HepG2 (cell line): ENCODE measurements around the gene DOCK9. TPM values are rescaled to one million over a fixed set of nuclear protein-coding genes. Genes with fewer than 3 reads are reported as not detected.

ENCODE experiments used
- ATAC-seq: fragments of 200-7000 bp; cut with Tn5 transposase; 3 replicates; pipeline ENCODE4 v1.9.1; 2020; ENCODE audit warnings: mild to moderate bottlenecking, moderate library complexity
- BruUV-seq: library from RNA; stranded (reverse); fragments of 400-500 nt; replicated peaks from 2 replicates; lab custom pipeline; 2021; lab: Mats Ljungman, UMichigan
- CTCF ChIA-PET: fragments of 300-600 bp; formaldehyde crosslinking; extraction: SDS; loops from one replicate; lab custom pipeline; 2021; ENCODE audit warnings: low total read pairs, inconsistent platforms, low intra/inter-chr PET ratio; lab: Yijun Ruan, JAX
- POLR2A ChIA-PET: fragments of 350-600 bp; sonication (Branson Sonifier 250); formaldehyde crosslinking; loops from one replicate; lab custom pipeline; 2020; ENCODE audit warnings: antibody characterized with exemption, inconsistent platforms; lab: Yijun Ruan, JAX
- DNase-seq: peaks from one replicate; pipeline ENCODE4 v3.0.0-alpha.2; 2015; ENCODE audit warnings: low spot score
- FAIRE-seq: peaks from 3 replicates; lab custom pipeline; 2011; peaks lifted over from hg19 to GRCh38; lab: Jason Lieb, UNC
- H2AFZ ChIP-seq: one replicate; pipeline ENCODE4 v1.6.1; 2011; ENCODE audit warnings: low read length, inconsistent platforms
- H3K27ac ChIP-seq: fragments of 300-600 bp; 3 replicates; pipeline ENCODE4 v1.8.0; 2011; ENCODE audit warnings: mixed run types, mild to moderate bottlenecking, mixed read lengths, low read length, inconsistent platforms; ENCODE audit not compliant: insufficient read depth; ENCODE audit errors: extremely low read length
- H3K27me3 ChIP-seq, 2 experiments: fragments of 200-600 bp in 1 of 2; 2 replicates in 1 of 2; 3 replicates in 1 of 2; pipeline versions ENCODE4 v1.6.0 to v1.8.0; 2011; ENCODE audit warnings: low read length in 2 of 2, mild to moderate bottlenecking in 2 of 2, moderate library complexity in 2 of 2, inconsistent platforms in 1 of 2; ENCODE audit not compliant: insufficient read depth in 2 of 2, control insufficient read depth in 1 of 2
- H3K36me3 ChIP-seq, 2 experiments: fragments of 200-600 bp in 1 of 2; replicated peaks in 1 of 2; 2 replicates in 1 of 2; 3 replicates in 1 of 2; pipeline versions ENCODE4 v1.5.1 to v1.8.0; 2011; ENCODE audit warnings: low read length in 2 of 2, inconsistent platforms in 1 of 2; ENCODE audit not compliant: insufficient read depth in 2 of 2, control insufficient read depth in 1 of 2
- H3K4me1 ChIP-seq: 2 replicates; pipeline ENCODE4 v1.5.1; 2012; ENCODE audit warnings: low read length, inconsistent platforms; ENCODE audit not compliant: insufficient read depth
- H3K4me2 ChIP-seq: 2 replicates; pipeline ENCODE4 v1.6.0; 2011; ENCODE audit warnings: low read depth, low read length, inconsistent platforms
- H3K4me3 ChIP-seq, 3 experiments: fragments of 200-600 bp in 1 of 3; sonication (generic), shearing (Covaris generic) in 1 of 3; replicated peaks in 1 of 3; 2 replicates each; pipeline ENCODE4 v1.5.1; 2011 to 2016; ENCODE audit warnings: low read length in 3 of 3, inconsistent platforms in 2 of 3, low read depth in 2 of 3, mild to moderate bottlenecking in 2 of 3, control low read depth in 1 of 3, mixed read lengths in 1 of 3; ENCODE audit not compliant: insufficient read depth in 1 of 3
- H3K79me2 ChIP-seq: one replicate; pipeline ENCODE4 v1.6.1; 2011; ENCODE audit warnings: low read length, inconsistent platforms; ENCODE audit not compliant: insufficient read depth
- H3K9ac ChIP-seq: 2 replicates; pipeline ENCODE4 v1.6.0; 2011; ENCODE audit warnings: mild to moderate bottlenecking, low read depth, low read length, inconsistent platforms; ENCODE audit not compliant: insufficient read depth
- H3K9me3 ChIP-seq: 2 replicates; pipeline ENCODE4 v1.5.1; 2012; ENCODE audit warnings: mild to moderate bottlenecking, low read length
- H4K20me1 ChIP-seq: 2 replicates; pipeline ENCODE4 v1.6.0; 2011; ENCODE audit warnings: inconsistent platforms, mild to moderate bottlenecking, low read length, moderate library complexity; ENCODE audit not compliant: insufficient read depth
- BRD4 ChIP-seq: sonication (generic); formaldehyde crosslinking; IDR thresholded peaks from 2 replicates; pipeline ENCODE4 v1.4.0; 2020; ENCODE audit warnings: missing genetic modification reagents
- FLYWCH1 ChIP-seq: sonication (generic); formaldehyde crosslinking; IDR thresholded peaks from 2 replicates; pipeline ENCODE4 v1.8.1; 2023; ENCODE audit warnings: mild to moderate bottlenecking, missing genetic modification reagents
- HNF1B ChIP-seq: sonication (generic); formaldehyde crosslinking; IDR thresholded peaks from 2 replicates; pipeline ENCODE4 v1.5.1; 2020; ENCODE audit warnings: mild to moderate bottlenecking, moderate library complexity, missing genetic modification reagents
- JUNB ChIP-seq: sonication (generic); formaldehyde crosslinking; IDR thresholded peaks from 2 replicates; pipeline ENCODE4 v1.8.0; 2022; ENCODE audit warnings: missing genetic modification reagents, mild to moderate bottlenecking, borderline replicate concordance
- MEF2D ChIP-seq: sonication (generic); formaldehyde crosslinking; IDR thresholded peaks from 2 replicates; pipeline ENCODE4 v1.5.1; 2020; ENCODE audit warnings: mild to moderate bottlenecking, missing genetic modification reagents
- MYNN ChIP-seq: sonication (generic); formaldehyde crosslinking; IDR thresholded peaks from 2 replicates; pipeline ENCODE4 v1.4.0; 2020; ENCODE audit warnings: mild to moderate bottlenecking, low read depth, missing genetic modification reagents
- PREB ChIP-seq: sonication (generic); formaldehyde crosslinking; IDR thresholded peaks from 2 replicates; pipeline ENCODE4 v1.4.0; 2020; ENCODE audit warnings: missing genetic modification reagents
- PRMT3 ChIP-seq: sonication (generic); formaldehyde crosslinking; IDR thresholded peaks from 2 replicates; pipeline ENCODE4 v1.8.1; 2022; ENCODE audit warnings: low read depth, mild to moderate bottlenecking, moderate library complexity, missing genetic modification reagents, borderline replicate concordance
- SATB2 ChIP-seq: sonication (generic); formaldehyde crosslinking; IDR thresholded peaks from 2 replicates; pipeline ENCODE4 v1.5.0; 2020; ENCODE audit warnings: missing genetic modification reagents
- TARDBP ChIP-seq: sonication (generic); formaldehyde crosslinking; IDR thresholded peaks from 2 replicates; pipeline ENCODE4 v1.8.0; 2022; ENCODE audit warnings: mild to moderate bottlenecking, missing genetic modification reagents
- TBL1XR1 ChIP-seq: fragments of 150-350 bp; IDR thresholded peaks from 2 replicates; pipeline ENCODE4 v1.6.1; 2014; ENCODE audit warnings: borderline replicate concordance, low read length; ENCODE audit not compliant: partially characterized antibody
- TEF ChIP-seq: sonication (generic); formaldehyde crosslinking; IDR thresholded peaks from 2 replicates; pipeline ENCODE4 v1.5.0; 2020; ENCODE audit warnings: missing genetic modification reagents
- ZBTB3 ChIP-seq: sonication (generic); formaldehyde crosslinking; IDR thresholded peaks from 2 replicates; pipeline ENCODE4 v1.4.0; 2020; ENCODE audit warnings: low read depth, mild to moderate bottlenecking, moderate library complexity, missing genetic modification reagents, borderline replicate concordance
- ZNF441 ChIP-seq: sonication (generic); formaldehyde crosslinking; IDR thresholded peaks from 2 replicates; pipeline ENCODE4 v1.7.0; 2021; ENCODE audit warnings: missing genetic modification reagents, borderline replicate concordance
- ZNF703 ChIP-seq: sonication (generic); formaldehyde crosslinking; IDR thresholded peaks from 2 replicates; pipeline ENCODE4 v1.5.1; 2020; ENCODE audit warnings: missing genetic modification reagents, mild to moderate bottlenecking, moderate library complexity, borderline replicate concordance
- ZNF772 ChIP-seq: sonication (generic); formaldehyde crosslinking; IDR thresholded peaks from 2 replicates; pipeline ENCODE4 v1.5.0; 2020; ENCODE audit warnings: mild to moderate bottlenecking, missing genetic modification reagents
- WGBS: methylation state at CpG from one replicate; pipeline ENCODE4 v1.1.6; 2017; ENCODE audit warnings: low lambda C conversion rate; 5-methylcytosine and 5-hydroxymethylcytosine counted together
- in situ Hi-C: cut with HindIII; loops from 2 replicates; pipeline ENCODE4 v1.10.0; 2017; ENCODE audit warnings: low pct_unique_long_range_greater_than_20kb; ENCODE audit not compliant: extremely low pct_ligation_motif_present
- intact Hi-C: fragments of 100-400 bp; cut with micrococcal nuclease; formaldehyde crosslinking; loops from one replicate; pipeline ENCODE4 v1.10.0; 2022; ENCODE audit not compliant: unreplicated experiment
- polyA plus RNA-seq, 8 experiments: library from polyadenylated mRNA; depleted of rRNA in 3 of 8; stranded (reverse) in 7 of 8; unstranded in 1 of 8; fragments of >200 nt; fragmentation: Illumina TruSeq in 4 of 8; extraction: Trizol in 4 of 8; gene quantifications; 2 replicates each; pipeline versions ENCODE4 v1.2.1 to v1.2.3, GENCODE V29; 2011 to 2016; ENCODE audit warnings: low read depth in 4 of 8, missing spikeins in 1 of 8, mixed read lengths in 1 of 8; ENCODE audit not compliant: insufficient read depth in 1 of 8
- total RNA-seq, 5 experiments: library from RNA; depleted of rRNA; stranded (reverse); fragments of >200 nt; fragmentation: Illumina TruSeq; extraction: Trizol; gene quantifications; 2 replicates each; pipeline ENCODE4 v1.2.3, GENCODE V29; 2016; ENCODE audit warnings: low read depth in 1 of 5
- TF ChIP-seq, protein P1 (sequence below): IDR thresholded peaks from 2 replicates; pipeline ENCODE4 v1.6.1; 2016; ENCODE audit warnings: control low read depth
- TF ChIP-seq, protein P2 (sequence below): sonication (generic); formaldehyde crosslinking; IDR thresholded peaks from 2 replicates; pipeline ENCODE4 v1.5.0; 2020; ENCODE audit warnings: missing genetic modification reagents, mild to moderate bottlenecking, borderline replicate concordance

Gene DOCK9
- total and polyA plus RNA-seq, 2 of the 13 experiments (the other 11 are each of a cell fraction or from before 2014, with no cell fraction given): 0.44 to 0.97 TPM

DNA sequence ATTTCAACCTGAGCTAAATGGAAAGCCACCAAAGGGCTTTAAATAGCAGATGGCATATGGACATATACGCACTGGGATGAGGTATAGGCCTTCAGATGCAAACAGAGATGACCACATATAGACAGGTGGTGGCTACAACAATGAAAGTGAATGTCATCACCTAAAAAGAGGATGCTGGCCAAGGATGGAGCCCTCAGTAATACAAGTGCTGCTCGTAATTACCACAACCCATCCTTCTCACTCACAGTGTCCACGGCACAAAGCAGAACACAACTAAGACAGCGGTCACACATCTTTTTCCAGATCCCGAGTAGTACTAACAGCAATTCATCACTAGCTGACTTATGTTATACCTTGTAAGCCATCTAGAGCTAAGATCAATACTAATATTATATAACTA, 18.2 kb upstream of the DOCK9 start:
- Histone ChIP-seq H3K36me3 (no peaks in the 10 kb centered on the region), H3K27ac (no peak overlapping the region), H3K27me3 (no peaks in the 10 kb centered on the region), H3K4me3 (no peak overlapping the region), H2AFZ (no peak overlapping the region), H3K9ac (no peak overlapping the region), H3K4me1 (no peaks in the 10 kb centered on the region), H3K9me3 (no peaks in the 10 kb centered on the region), H4K20me1 (no peaks in the 10 kb centered on the region), H3K4me2 (no peak overlapping the region), H3K79me2 (no peaks in the 10 kb centered on the region)
- intact Hi-C loops: no loop called here
- in situ Hi-C loops: no loop called here
- ATAC-seq (no peak), FAIRE-seq (no peak), DNase-seq (no peak)
- WGBS: 75% methylated on average over 4 of the region's 5 CpGs
- ChIA-PET POLR2A (no interaction called here), CTCF (no interaction called here)
- BruUV-seq: no TSS peak
- TF ChIP-seq JUNB (CRISPR knock-in tag) (no peak), SATB2 (CRISPR knock-in tag) (no peak), BRD4 (CRISPR knock-in tag) (no peak), TBL1XR1 (no peak), MYNN (no peak), HNF1B (no peak), PRMT3 (CRISPR knock-in tag) (no peak), ZNF703 (CRISPR knock-in tag) (no peak), TEF (CRISPR knock-in tag) (no peak), PREB (CRISPR knock-in tag) (no peak), MEF2D (CRISPR knock-in tag) (no peak), ZBTB3 (CRISPR knock-in tag) (no peak), FLYWCH1 (CRISPR knock-in tag) (no peak), TARDBP (CRISPR knock-in tag) (no peak), ZNF772 (no peak), ZNF441 (CRISPR knock-in tag) (no peak)
- TF ChIP-seq, protein P1, sequence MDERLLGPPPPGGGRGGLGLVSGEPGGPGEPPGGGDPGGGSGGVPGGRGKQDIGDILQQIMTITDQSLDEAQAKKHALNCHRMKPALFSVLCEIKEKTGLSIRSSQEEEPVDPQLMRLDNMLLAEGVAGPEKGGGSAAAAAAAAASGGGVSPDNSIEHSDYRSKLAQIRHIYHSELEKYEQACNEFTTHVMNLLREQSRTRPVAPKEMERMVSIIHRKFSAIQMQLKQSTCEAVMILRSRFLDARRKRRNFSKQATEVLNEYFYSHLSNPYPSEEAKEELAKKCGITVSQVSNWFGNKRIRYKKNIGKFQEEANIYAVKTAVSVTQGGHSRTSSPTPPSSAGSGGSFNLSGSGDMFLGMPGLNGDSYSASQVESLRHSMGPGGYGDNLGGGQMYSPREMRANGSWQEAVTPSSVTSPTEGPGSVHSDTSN (CRISPR knock-in tag): no peak
- TF ChIP-seq, protein P2, sequence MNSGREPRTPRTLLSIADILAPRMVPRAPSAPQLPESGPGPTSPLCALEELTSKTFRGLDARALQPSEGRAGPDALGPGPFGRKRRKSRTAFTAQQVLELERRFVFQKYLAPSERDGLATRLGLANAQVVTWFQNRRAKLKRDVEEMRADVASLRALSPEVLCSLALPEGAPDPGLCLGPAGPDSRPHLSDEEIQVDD (CRISPR knock-in tag): no peak
